ENCODE data around the gene RASSF8. TPM values are rescaled to one million over a fixed set of nuclear protein-coding genes. Genes with fewer than 3 reads are reported as not detected.

Gene RASSF8
- total RNA-seq, 1 experiment from 2014 or later = 9.2 TPM

GRCh38 chr12:26021534-26021933, 63.1 kb downstream of the RASSF8 start:
- Histone ChIP-seq H3K27ac (ENCODE audit: low read depth, low read length) (no peak overlapping the region), H3K9me3 (ENCODE audit: control insufficient read depth in 1 of 2, insufficient read depth in 1 of 2, low read depth in 1 of 2, low read length in 2 of 2) (no peaks in the 10 kb centered on the region), H4K20me1 (ENCODE audit: insufficient read depth) (no peaks in the 10 kb centered on the region), H3K27me3 (ENCODE audit: insufficient read depth, low read length) (no peaks in the 10 kb centered on the region), H3K4me2 (ENCODE audit: low read length) (no peak overlapping the region), H3K79me2 (ENCODE audit: insufficient read depth, low read length) (no peaks in the 10 kb centered on the region), H3K4me1 (ENCODE audit: control insufficient read depth in 1 of 2, insufficient read depth in 2 of 2, low read length in 2 of 2) (peaks cover 0 to 5% of the 10 kb centered on the region in 2 experiments; a peak in 1 of 4 replicates), H3K36me3 (ENCODE audit: control insufficient read depth in 1 of 2, insufficient read depth in 2 of 2, low read length in 2 of 2) (no peaks in the 10 kb centered on the region), H3K9me2 (ENCODE audit: insufficient read depth) (no peaks in the 10 kb centered on the region), H3K4me3 (replicated peaks in 1 of 2; ENCODE audit: low read depth in 1 of 2, low read length in 2 of 2) (no peak overlapping the region), H2AFZ (ENCODE audit: low read depth, low read length, poor library complexity, severe bottlenecking) (no peak overlapping the region), H3K9ac (ENCODE audit: low read length) (no peak overlapping the region)
- no peak for TF ChIP-seq CBX3 (IDR thresholded peaks at IDR 0.05; ENCODE audit: low read depth)
- TF ChIP-seq REST (IDR thresholded peaks at IDR 0.05; ENCODE audit: low read depth) = no peak
- ATAC-seq (no peak), DNase-seq (ENCODE audit: low read depth, low spot score) (no peak)
- POLR2A ChIA-PET = no interaction called here
- RAD21 ChIA-PET (ENCODE audit: low non-redundant PET in 1 of 2, low total read pairs in 2 of 2, uncharacterized antibody in 2 of 2, unreplicated experiment in 2 of 2) = no interaction called here
- intact Hi-C loops (cut with micrococcal nuclease) = loop anchor here (10.0 kb wide), 1 partner anchor 1027 kb away; no protein-coding TSS in a partner anchor
- CTCF ChIA-PET = no interaction called here
- BruUV-seq (replicated peaks) = no TSS peak

GRCh38 chr12:26022043-26022442, 63.6 kb downstream of the RASSF8 start:
- ChIA-PET RAD21 (ENCODE audit: low non-redundant PET in 1 of 2, low total read pairs in 2 of 2, uncharacterized antibody in 2 of 2, unreplicated experiment in 2 of 2) (no interaction called here), POLR2A (no interaction called here), CTCF (no interaction called here)
- H3K27ac ChIP-seq (ENCODE audit: low read depth, low read length) = no peak overlapping the region
- no peaks in the 10 kb centered on the region for H3K9me3 ChIP-seq (ENCODE audit: control insufficient read depth in 1 of 2, insufficient read depth in 1 of 2, low read depth in 1 of 2, low read length in 2 of 2)
- H3K27me3 ChIP-seq (ENCODE audit: insufficient read depth, low read length) = no peaks in the 10 kb centered on the region
- no peak overlapping the region for H3K9ac ChIP-seq (ENCODE audit: low read length)
- no peak overlapping the region for H3K4me3 ChIP-seq (replicated peaks in 1 of 2; ENCODE audit: low read depth in 1 of 2, low read length in 2 of 2)
- no peak overlapping the region for H3K4me2 ChIP-seq (ENCODE audit: low read length)
- BruUV-seq (replicated peaks) = no TSS peak
- no peaks in the 10 kb centered on the region for H3K9me2 ChIP-seq (ENCODE audit: insufficient read depth)
- TF ChIP-seq ZNF274 (IDR thresholded peaks at IDR 0.05; ENCODE audit: low read depth, low read length) (no peak), ELF1 (IDR thresholded peaks at IDR 0.05; ENCODE audit: borderline replicate concordance, low read depth) (no peak), REST (IDR thresholded peaks at IDR 0.05; ENCODE audit: low read depth) (no peak), YY1 (IDR thresholded peaks at IDR 0.05; ENCODE audit: extremely low read depth, insufficient replicate concordance, low read depth, low read length) (no peak), SP1 (IDR thresholded peaks at IDR 0.05; ENCODE audit: low read depth) (no peak), RAD21 (IDR thresholded peaks at IDR 0.05; ENCODE audit: low read depth) (no peak), SIN3A (IDR thresholded peaks at IDR 0.05; ENCODE audit: low read depth) (no peak), CBX3 (IDR thresholded peaks at IDR 0.05; ENCODE audit: low read depth) (no peak), EGR1 (IDR thresholded peaks at IDR 0.05; ENCODE audit: low read depth) (no peak)
- H2AFZ ChIP-seq (ENCODE audit: low read depth, low read length, poor library complexity, severe bottlenecking) = no peak overlapping the region
- ATAC-seq (no peak), DNase-seq (ENCODE audit: low read depth, low spot score) (no peak)
- no peaks in the 10 kb centered on the region for H3K36me3 ChIP-seq (ENCODE audit: control insufficient read depth in 1 of 2, insufficient read depth in 2 of 2, low read length in 2 of 2)
- H3K79me2 ChIP-seq (ENCODE audit: insufficient read depth, low read length) = no peaks in the 10 kb centered on the region
- peaks cover 0 to 5% of the 10 kb centered on the region in 2 experiments; a peak in 1 of 4 replicates for H3K4me1 ChIP-seq (ENCODE audit: control insufficient read depth in 1 of 2, insufficient read depth in 2 of 2, low read length in 2 of 2)
- intact Hi-C loops (cut with micrococcal nuclease) = loop anchor here (10.0 kb wide), 1 partner anchor 1027 kb away; no protein-coding TSS in a partner anchor
- no peaks in the 10 kb centered on the region for H4K20me1 ChIP-seq (ENCODE audit: insufficient read depth)

All from HCT116 (cell line).